ENCODE results near the gene SNIP1. TPM values are rescaled to one million over a fixed set of nuclear protein-coding genes. Genes with fewer than 3 reads are reported as not detected.
"Not testable (repeated sequence)": the region's sequence is repeated elsewhere in the genome, so short reads cannot be mapped to it uniquely, and the experiment has no call there.

Gene SNIP1
- total and polyA plus RNA-seq, 2 donors: 9.1 to 9.9 TPM

DNA sequence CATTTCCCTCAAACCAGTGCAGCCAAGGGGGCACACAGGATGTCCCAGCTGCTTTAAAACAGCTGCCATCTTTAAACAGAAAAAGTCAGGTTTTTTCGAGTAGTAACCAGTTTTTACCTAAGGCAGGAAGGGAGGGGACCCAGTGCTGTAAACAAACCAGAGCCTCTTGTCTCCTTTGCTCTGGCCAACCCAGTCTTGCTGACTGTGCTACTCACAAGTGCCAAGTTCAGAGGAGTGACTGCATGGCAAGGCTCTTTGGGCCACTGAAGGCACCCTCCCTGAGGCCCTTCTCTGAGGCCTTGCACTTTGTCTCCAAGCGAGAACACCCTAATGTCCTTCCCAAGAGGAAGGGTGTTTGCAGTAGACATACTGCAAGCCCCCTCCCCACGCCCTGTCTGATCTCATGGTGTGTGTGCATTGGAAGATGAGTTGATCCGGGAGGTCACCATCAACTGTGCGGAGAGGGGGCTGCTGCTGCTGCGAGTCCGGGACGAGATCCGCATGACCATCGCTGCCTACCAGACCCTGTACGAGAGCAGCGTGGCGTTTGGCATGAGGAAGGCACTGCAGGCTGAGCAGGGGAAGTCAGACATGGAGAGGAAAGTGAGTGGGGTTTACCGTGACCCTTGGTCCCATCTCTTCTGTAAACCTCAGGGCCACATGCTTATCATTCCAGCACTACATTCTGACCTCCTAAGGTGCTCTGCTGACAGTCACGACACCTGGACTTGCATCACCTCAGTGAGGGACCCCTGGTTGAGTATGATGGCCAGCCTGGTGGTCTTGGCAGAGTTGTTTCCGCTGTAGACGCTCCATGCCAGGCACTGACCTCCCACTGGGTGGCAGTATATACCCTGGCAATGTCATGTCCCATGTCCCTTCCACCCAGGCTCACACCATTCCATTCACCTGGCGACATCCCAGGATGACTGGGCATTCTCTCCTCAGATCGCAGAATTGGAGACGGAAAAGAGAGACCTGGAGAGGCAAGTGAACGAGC is 7.3 kb upstream of the SNIP1 start:
- no peak overlapping the region for H3K4me3 ChIP-seq (ENCODE audit: low read length in 2 of 2)
- peaks cover 19 to 27% of the 10 kb centered on the region in 2 donors for H3K36me3 ChIP-seq (ENCODE audit: control insufficient read depth in 2 of 2, insufficient read depth in 2 of 2, low read length in 1 of 2)
- peaks cover 0 to 5% of the 10 kb centered on the region in 2 donors for H3K27me3 ChIP-seq (ENCODE audit: control insufficient read depth in 2 of 2, insufficient read depth in 1 of 2, low read length in 1 of 2)
- no peaks in the 10 kb centered on the region for H3K4me1 ChIP-seq (ENCODE audit: control insufficient read depth in 2 of 2, insufficient read depth in 2 of 2, low read length in 2 of 2)
- peak in 2 of 9 donors; percentile 20 to 21 for DNase-seq (ENCODE audit: low read depth in 6 of 9, low spot score in 9 of 9)
- no peak overlapping the region for H3K27ac ChIP-seq (ENCODE audit: low read depth in 1 of 2, low read length in 1 of 2)
- H3K9me3 ChIP-seq (ENCODE audit: control insufficient read depth in 2 of 2, insufficient read depth in 1 of 2, low read length in 1 of 2): no peaks in the 10 kb centered on the region
- WGBS: 97% methylated on average over 21 of the region's 21 CpGs

DNA sequence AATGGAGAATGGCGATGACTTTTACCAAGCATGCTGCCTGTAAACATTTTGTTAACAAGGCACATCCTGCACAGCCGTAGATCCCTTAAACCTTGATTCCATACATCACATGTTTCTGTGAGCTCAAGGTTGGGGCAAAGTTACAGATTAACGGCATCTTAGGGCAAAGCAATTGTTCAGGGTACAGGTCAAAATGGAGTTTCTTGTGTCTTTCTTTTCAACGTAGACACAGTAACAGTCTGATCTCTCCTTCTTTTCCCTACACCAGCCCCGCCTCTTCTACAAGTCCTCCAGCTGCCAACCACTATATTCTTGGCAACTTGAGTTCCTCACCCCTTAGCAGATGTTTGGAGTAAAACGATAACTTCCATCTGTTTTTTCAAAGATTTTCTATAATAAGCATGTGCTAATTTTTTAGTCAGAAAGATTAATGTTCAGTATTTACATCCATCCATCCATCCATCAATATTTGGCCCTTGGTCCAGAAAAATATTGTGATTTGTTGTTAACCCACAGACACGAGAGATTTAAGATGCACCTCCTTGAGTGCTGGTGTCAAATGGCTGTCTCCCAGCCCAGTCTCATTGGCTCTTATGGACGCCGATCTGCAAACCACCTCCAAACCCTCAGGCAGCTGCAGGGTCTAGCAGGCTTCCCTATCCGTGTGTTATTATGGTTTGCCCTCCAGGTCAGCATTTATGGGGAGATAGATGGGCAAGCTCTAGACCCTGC is 6.5 kb upstream of the SNIP1 start:
- Histone ChIP-seq H3K4me1 (ENCODE audit: control insufficient read depth in 2 of 2, insufficient read depth in 2 of 2, low read length in 2 of 2) (no peaks in the 10 kb centered on the region), H3K36me3 (ENCODE audit: control insufficient read depth in 2 of 2, insufficient read depth in 2 of 2, low read length in 1 of 2) (peaks cover 10 to 19% of the 10 kb centered on the region in 2 donors), H3K4me3 (ENCODE audit: low read length in 2 of 2) (no peak overlapping the region), H3K9me3 (ENCODE audit: control insufficient read depth in 2 of 2, insufficient read depth in 1 of 2, low read length in 1 of 2) (no peaks in the 10 kb centered on the region), H3K27ac (ENCODE audit: low read depth in 1 of 2, low read length in 1 of 2) (no peak overlapping the region), H3K27me3 (ENCODE audit: control insufficient read depth in 2 of 2, insufficient read depth in 1 of 2, low read length in 1 of 2) (peaks cover 0 to 5% of the 10 kb centered on the region in 2 donors)
- no peak for DNase-seq (ENCODE audit: low read depth in 6 of 9, low spot score in 9 of 9)
- 95% methylated on average over 10 of the region's 10 CpGs for WGBS

DNA sequence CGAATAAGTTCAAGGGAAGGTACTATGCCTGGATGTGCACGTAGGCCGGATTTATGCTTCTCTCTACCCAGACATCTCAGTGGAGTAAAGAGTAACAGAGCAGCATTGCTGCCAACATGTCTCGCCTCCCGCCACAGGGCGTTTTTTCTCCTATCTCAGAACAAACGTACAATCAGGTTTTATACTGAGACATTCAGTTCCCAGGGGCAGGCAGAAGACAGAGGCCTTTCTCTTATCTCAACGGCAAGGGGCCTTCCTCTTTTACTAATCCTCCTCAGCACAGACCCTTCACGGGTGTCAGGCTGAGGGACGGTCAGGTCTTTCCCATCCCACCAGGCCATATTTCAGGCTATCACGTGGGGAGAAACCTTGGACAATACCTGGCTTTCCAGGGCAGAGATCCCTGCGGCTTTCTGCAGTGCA is 5.9 kb upstream of the SNIP1 start:
- 84% methylated on average over 12 of the region's 12 CpGs for WGBS
- H3K4me3 ChIP-seq (ENCODE audit: low read length in 2 of 2); H3K9me3 ChIP-seq (ENCODE audit: control insufficient read depth in 2 of 2, insufficient read depth in 1 of 2, low read length in 1 of 2); H3K4me1 ChIP-seq (ENCODE audit: control insufficient read depth in 2 of 2, insufficient read depth in 2 of 2, low read length in 2 of 2); H3K27me3 ChIP-seq (ENCODE audit: control insufficient read depth in 2 of 2, insufficient read depth in 1 of 2, low read length in 1 of 2); H3K27ac ChIP-seq (ENCODE audit: low read depth in 1 of 2, low read length in 1 of 2); DNase-seq (ENCODE audit: low read depth in 6 of 9, low spot score in 9 of 9): not testable (repeated sequence)
- H3K36me3 ChIP-seq (ENCODE audit: control insufficient read depth in 2 of 2, insufficient read depth in 2 of 2, low read length in 1 of 2): peaks cover 4 to 13% of the 10 kb centered on the region in 2 donors

DNA sequence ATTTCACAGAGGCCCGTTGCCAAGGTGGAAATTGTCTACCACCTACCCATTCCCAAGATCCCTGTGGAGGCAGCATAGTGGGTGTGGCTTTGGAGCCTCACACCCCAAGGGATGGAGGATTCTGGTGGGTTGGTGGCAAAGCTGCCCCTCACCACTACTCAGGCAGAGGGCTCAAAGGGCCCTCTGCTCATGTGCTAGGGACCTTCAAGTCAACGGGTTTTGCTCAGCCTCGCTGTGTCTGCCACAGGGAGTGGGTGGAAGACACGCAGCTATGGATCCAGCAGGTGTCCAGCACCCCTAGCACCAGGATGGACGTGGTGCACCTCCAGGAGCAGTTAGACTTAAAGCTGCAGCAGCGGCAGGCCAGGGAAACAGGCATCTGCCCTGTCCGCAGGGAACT is 5.0 kb upstream of the SNIP1 start:
- Histone ChIP-seq H3K9me3 (ENCODE audit: control insufficient read depth in 2 of 2, insufficient read depth in 1 of 2, low read length in 1 of 2) (peaks cover 0 to 10% of the 10 kb centered on the region in 2 donors), H3K4me3 (ENCODE audit: low read length in 2 of 2) (no peak overlapping the region), H3K36me3 (ENCODE audit: control insufficient read depth in 2 of 2, insufficient read depth in 2 of 2, low read length in 1 of 2) (peaks cover 3 to 9% of the 10 kb centered on the region in 2 donors), H3K4me1 (ENCODE audit: control insufficient read depth in 2 of 2, insufficient read depth in 2 of 2, low read length in 2 of 2) (no peaks in the 10 kb centered on the region), H3K27me3 (ENCODE audit: control insufficient read depth in 2 of 2, insufficient read depth in 1 of 2, low read length in 1 of 2) (peaks cover 0 to 5% of the 10 kb centered on the region in 2 donors), H3K27ac (ENCODE audit: low read depth in 1 of 2, low read length in 1 of 2) (no peak overlapping the region)
- 92% methylated on average over 7 of the region's 7 CpGs for WGBS
- no peak for DNase-seq (ENCODE audit: low read depth in 6 of 9, low spot score in 9 of 9)

DNA sequence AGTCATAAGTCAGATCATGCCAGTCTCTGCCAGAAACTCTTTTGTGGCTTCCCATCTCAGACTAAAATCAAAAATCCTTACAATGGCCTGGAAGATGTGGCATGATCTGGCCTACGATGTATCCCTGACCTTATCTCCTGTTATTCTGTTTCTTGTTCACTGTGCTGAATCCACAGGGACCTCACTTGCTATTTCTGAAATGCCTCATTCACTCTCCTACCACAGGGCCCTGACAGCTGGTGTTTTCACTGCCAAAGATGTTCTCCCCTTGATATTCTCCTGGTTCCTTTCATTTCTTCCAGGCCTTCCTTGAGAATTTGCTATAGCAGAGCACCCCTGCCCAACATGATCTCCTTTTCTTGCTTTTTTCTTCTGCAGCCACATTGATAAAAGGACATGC is 4.3 kb upstream of the SNIP1 start:
- no peak for DNase-seq (ENCODE audit: low read depth in 6 of 9, low spot score in 9 of 9)
- Histone ChIP-seq H3K9me3 (ENCODE audit: control insufficient read depth in 2 of 2, insufficient read depth in 1 of 2, low read length in 1 of 2) (peaks cover 0 to 10% of the 10 kb centered on the region in 2 donors), H3K4me3 (ENCODE audit: low read length in 2 of 2) (no peak overlapping the region), H3K27me3 (ENCODE audit: control insufficient read depth in 2 of 2, insufficient read depth in 1 of 2, low read length in 1 of 2) (peaks cover 0 to 5% of the 10 kb centered on the region in 2 donors), H3K36me3 (ENCODE audit: control insufficient read depth in 2 of 2, insufficient read depth in 2 of 2, low read length in 1 of 2) (peaks cover 3 to 9% of the 10 kb centered on the region in 2 donors), H3K4me1 (ENCODE audit: control insufficient read depth in 2 of 2, insufficient read depth in 2 of 2, low read length in 2 of 2) (peaks cover 1 to 2% of the 10 kb centered on the region in 2 donors), H3K27ac (ENCODE audit: low read depth in 1 of 2, low read length in 1 of 2) (no peak overlapping the region)
- 93% methylated on average over 1 of the region's 1 CpG for WGBS

DNA sequence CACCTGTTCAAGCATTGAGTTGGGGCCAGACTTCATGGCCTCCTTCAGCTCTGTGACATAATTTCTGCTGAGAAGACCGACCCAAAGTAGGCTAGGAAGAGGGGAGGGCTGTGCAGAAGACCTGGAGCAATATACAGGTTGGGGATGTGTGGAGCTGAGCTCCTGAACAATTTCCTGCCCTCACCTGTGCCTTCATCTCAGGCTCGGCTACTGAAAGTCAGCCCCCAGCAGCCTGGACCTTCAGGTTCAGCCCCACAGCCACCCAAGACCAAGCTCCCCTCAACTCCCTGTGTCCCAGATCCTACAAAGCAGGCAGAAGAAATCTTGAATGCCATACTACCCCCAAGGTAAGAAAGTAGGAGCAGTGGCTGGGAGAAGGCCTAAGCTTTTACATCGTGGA is 3.3 kb upstream of the SNIP1 start:
- no peak for DNase-seq (ENCODE audit: low read depth in 6 of 9, low spot score in 9 of 9)
- no peak overlapping the region for H3K4me3 ChIP-seq (ENCODE audit: low read length in 2 of 2)
- 91% methylated on average over 3 of the region's 3 CpGs for WGBS
- H3K27me3 ChIP-seq (ENCODE audit: control insufficient read depth in 2 of 2, insufficient read depth in 1 of 2, low read length in 1 of 2): peaks cover 0 to 5% of the 10 kb centered on the region in 2 donors
- H3K9me3 ChIP-seq (ENCODE audit: control insufficient read depth in 2 of 2, insufficient read depth in 1 of 2, low read length in 1 of 2): peaks cover 0 to 10% of the 10 kb centered on the region in 2 donors
- peaks cover 7 to 8% of the 10 kb centered on the region in 2 donors for H3K36me3 ChIP-seq (ENCODE audit: control insufficient read depth in 2 of 2, insufficient read depth in 2 of 2, low read length in 1 of 2)
- peaks cover 11 to 12% of the 10 kb centered on the region in 2 donors for H3K4me1 ChIP-seq (ENCODE audit: control insufficient read depth in 2 of 2, insufficient read depth in 2 of 2, low read length in 2 of 2)
- H3K27ac ChIP-seq (ENCODE audit: low read depth in 1 of 2, low read length in 1 of 2): no peak overlapping the region

DNA sequence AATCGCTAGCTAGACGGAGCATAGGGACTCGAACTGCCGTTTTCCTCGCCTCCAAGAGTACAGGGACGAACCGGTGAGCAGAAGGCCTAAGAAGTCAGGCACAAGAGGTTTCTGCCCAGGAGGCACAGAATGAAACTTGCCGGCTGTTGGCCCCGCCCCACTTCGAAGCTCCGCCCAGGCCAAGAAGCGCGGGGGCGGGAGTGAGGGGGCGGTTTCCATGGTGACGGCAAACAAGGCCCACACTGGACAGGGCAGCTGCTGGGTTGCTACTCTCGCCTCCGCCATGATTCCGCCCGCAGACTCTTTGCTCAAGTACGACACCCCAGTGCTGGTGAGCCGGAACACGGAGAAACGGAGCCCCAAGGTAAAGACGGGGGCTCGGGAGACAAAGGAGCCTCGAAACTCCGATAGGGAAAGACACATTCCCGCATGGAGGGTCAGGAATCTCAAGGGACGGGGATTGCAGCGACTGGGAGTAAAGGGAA is 2.7 kb upstream of the SNIP1 start, which contains the start of gene DNALI1:
DNALI1 (plus strand) TSS at position 229 of the 485 bp plus-strand sequence; CDS start at position 284, 55 bp downstream.
- Histone ChIP-seq H3K27me3 (ENCODE audit: control insufficient read depth in 2 of 2, insufficient read depth in 1 of 2, low read length in 1 of 2) (peaks cover 0 to 5% of the 10 kb centered on the region in 2 donors), H3K4me3 (ENCODE audit: low read length in 2 of 2) (no peak within 1 kb of the TSS), H3K36me3 (ENCODE audit: control insufficient read depth in 2 of 2, insufficient read depth in 2 of 2, low read length in 1 of 2) (peaks cover 2 to 5% of the 10 kb centered on the region in 2 donors), H3K27ac (ENCODE audit: low read depth in 1 of 2, low read length in 1 of 2) (no peak within 1 kb of the TSS), H3K4me1 (ENCODE audit: control insufficient read depth in 2 of 2, insufficient read depth in 2 of 2, low read length in 2 of 2) (peaks cover 11 to 13% of the 10 kb centered on the region in 2 donors), H3K9me3 (ENCODE audit: control insufficient read depth in 2 of 2, insufficient read depth in 1 of 2, low read length in 1 of 2) (peaks cover 0 to 10% of the 10 kb centered on the region in 2 donors)
- WGBS: 47% methylated on average over 31 of the region's 31 CpGs
- DNase-seq (ENCODE audit: low read depth in 6 of 9, low spot score in 9 of 9): peak in 3 of 9 donors; percentile 11 to 23 (median 13)

DNA sequence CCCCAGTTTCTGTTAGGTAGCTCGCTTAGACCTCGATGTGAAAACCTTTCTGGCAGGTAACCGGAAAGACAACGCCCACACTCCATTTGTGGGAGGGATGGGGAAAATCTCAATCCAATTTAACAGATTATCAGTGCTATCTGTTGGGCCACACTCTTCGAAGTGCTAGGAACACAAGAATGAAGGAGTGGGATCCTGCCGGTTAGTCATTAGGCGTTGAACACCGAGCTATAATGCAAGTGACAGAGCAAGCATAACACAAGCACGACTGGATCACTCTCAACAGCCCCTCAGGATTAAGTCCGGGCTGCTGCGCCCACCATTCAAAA is 531 bp downstream of the SNIP1 start:
- no peak for DNase-seq (ENCODE audit: low read depth in 6 of 9, low spot score in 9 of 9)
- peaks cover 11 to 13% of the 10 kb centered on the region in 2 donors for H3K4me1 ChIP-seq (ENCODE audit: control insufficient read depth in 2 of 2, insufficient read depth in 2 of 2, low read length in 2 of 2)
- 5% methylated on average over 11 of the region's 11 CpGs for WGBS

More for the DNA sequence above, 531 bp downstream of the SNIP1 start:
- Histone ChIP-seq H3K36me3 (ENCODE audit: control insufficient read depth in 2 of 2, insufficient read depth in 2 of 2, low read length in 1 of 2) (peaks cover 2 to 15% of the 10 kb centered on the region in 2 donors), H3K9me3 (ENCODE audit: control insufficient read depth in 2 of 2, insufficient read depth in 1 of 2, low read length in 1 of 2) (peaks cover 0 to 10% of the 10 kb centered on the region in 2 donors), H3K27ac (ENCODE audit: low read depth in 1 of 2, low read length in 1 of 2) (peak overlapping the region in 1 of 2 donors; percentile 77), H3K4me3 (ENCODE audit: low read length in 2 of 2) (peak overlapping the region; percentile 85 to 89), H3K27me3 (ENCODE audit: control insufficient read depth in 2 of 2, insufficient read depth in 1 of 2, low read length in 1 of 2) (peaks cover 0 to 5% of the 10 kb centered on the region in 2 donors)
